Stimulated activated CD4-positive, alpha-beta T cell treated with anti-CD3 and anti-CD28 coated beads, Interleukin-12 subunit alpha, Interleukin-12 subunit beta, amount 100 ng/mL, for 24 hours (primary cell): ENCODE results near the gene PRMT3.
"Not testable (repeated sequence)": the region's sequence is repeated elsewhere in the genome, so short reads cannot be mapped to it uniquely, and the experiment has no call there.

ENCODE experiments used
- DNase-seq, 2 experiments: peaks; one replicate each; pipeline ENCODE4 v3.0.0-alpha.2; 2020; ENCODE audit warnings: low read depth in 2 of 2

PRMT3 gene

GRCh38 chr11:20518323-20518834, 130.9 kb downstream of the PRMT3 start:
- DNase-seq = no peak

DNA sequence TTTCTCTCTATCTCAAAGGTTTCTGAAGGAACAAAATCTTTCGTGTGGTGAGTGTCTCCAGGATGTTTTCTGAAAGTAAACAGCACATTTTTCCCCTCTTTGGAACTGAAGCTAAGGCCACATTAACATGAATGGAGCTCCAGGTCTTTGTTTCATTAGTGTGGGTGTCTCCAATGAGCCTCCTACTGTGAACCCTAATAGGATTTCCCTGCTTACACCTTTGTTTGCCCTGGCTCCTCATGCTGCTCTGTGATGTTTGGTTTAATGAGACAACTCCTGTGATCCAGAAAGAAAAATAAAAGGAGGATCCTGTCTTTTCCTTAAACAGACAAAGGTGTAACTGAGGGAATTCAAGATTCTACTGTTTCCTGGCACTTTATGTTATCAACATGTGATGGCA, 135.0 kb downstream of the PRMT3 start:
- no peak for DNase-seq

DNA sequence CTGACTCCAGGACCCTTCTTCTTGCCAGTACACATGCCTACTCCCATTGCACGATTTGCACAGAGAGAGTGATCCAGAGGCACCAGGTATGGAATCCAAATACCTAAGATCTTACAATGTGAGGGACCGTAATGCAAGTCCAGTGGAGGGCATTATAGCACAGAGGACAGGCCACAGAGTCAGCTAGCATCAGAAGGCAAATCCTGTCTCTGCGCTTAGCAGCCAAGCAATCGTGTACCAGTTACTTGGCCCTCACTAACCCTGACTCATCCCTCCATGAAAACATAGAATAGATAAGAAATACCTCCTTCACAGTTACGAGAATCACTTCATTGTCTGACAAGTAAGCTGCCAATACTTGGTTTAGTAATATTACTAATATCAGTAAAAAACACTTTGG, 142.2 kb downstream of the PRMT3 start:
- no peak for DNase-seq

DNA sequence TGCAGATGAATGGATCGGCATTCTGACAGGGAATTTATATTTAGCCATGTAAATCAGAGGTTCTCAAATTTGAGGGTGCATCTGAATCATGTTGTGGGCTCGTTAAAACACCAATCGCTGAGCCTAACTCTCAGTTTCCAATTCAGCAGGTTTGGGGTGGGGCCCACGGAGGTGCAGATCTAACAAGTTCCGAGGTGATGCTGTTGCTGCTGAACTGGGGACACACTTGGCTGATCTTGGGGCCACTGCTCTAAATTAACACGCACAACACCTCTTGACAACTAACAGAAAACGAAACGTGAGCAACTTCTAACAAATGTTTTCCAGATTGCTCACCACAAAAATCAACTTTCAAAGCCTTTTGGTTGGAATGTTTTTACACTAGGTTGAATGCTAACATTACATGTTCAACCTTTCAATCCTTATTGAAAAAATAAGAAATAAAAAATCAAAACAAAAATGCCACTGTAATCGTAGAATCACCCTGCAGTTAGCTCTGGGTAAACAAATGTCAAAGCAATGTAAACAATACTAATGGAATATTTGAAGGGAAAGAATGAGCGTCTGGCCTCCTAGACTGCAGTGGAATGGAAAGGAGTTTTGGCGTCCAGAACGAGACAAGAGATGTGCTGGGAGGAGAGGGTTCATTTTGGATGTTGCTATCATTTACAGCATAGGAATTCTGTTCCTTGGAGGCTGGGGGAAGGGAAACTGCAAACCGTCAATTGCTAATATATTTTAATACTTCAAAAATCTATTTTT, 143.6 kb downstream of the PRMT3 start:
- no peak for DNase-seq

DNA sequence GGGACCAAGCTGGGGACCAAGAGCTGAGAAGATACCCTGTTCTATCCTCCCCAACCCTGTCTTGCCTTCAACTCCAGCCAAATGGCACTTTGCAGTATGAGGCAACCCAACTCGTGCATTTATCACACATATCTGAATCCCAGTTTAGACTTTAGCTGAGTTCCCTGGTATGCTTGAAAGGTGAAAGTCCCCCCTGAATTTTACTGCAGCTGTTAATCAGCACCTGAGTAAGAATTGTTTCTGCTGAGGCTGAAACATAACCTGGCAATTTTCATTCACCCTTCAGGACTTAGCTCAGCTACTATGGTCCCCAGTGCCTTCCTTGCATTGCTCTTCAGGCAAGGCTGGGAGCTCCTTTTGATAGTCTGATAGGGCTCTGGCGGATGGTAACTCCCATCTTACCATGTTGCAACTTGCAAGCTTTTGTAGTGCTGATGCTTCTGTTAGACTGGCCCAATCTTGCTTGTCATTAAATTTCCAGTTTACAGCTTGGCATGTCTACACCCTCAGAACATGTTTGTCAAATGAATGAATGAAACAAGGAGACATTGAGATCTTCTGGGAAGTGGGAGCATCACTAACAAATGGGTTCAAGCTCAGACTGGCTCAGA, 147.9 kb downstream of the PRMT3 start:
- no peak for DNase-seq

DNA sequence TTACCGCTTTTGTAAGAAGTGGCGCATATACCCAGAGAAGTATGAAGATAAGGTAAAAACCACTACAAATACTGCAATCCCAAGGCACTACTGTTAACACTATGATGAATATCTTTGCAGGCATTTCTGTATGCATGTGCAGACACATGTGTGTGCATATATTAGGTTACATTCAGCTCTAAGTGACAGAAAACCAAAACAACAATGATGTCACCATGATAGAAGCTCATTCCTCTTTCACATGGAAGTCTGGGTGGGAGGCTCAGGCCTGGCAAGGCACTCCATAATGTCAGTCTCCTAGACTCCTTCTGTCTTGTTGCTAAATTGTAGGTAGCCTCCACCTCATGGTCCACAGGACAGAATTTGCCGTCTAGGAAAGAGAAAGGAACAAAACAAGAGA, 148.8 kb downstream of the PRMT3 start:
- no peak for DNase-seq

DNA sequence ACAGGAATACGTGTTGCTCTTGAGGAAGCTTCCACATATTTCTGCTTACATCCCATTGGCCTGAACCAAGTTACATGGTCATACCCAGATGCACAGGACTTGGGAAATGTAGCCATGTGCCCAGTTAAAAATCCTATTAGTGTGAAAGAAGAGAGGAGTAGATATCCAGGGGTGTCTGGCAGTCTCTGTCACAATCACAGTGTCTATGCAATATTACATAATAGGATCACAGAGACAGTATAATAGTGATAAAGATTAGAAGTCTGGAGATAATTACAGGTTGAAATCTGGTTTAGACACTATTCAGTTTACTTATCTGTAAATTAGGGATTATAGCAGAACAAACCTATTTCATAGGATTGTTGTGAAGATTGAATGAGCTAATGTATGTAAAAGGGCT, 149.3 kb downstream of the PRMT3 start:
- DNase-seq = no peak

GRCh38 chr11:20541503-20541902, 154.0 kb downstream of the PRMT3 start:
- no peak for DNase-seq

- no peak for DNase-seq
These were observed 157.2 kb downstream of the PRMT3 start for GRCh38 chr11:20544603-20545237.

GRCh38 chr11:20547411-20547810, 159.9 kb downstream of the PRMT3 start:
- DNase-seq = no peak

GRCh38 chr11:20551096-20551495, 163.6 kb downstream of the PRMT3 start:
- DNase-seq = no peak

DNA sequence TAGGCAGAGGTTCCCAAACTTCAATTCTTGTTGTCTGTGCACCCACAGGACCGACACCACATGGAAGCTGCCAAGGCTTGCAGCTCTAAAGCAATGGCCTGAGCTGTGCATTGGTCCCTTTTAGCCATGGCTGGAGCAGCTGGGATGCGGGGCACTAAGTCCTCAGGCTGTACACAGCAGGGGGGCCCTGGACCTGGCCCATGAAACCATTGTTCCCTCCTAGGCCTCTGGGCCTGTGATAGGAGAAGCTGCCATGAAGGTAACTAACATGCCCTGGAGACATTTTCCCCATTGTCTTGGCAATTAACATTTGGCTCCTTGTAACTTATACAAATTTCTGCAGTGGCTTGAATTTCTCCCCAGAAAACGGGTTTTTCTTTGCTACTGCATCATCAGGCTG, 168.3 kb downstream of the PRMT3 start:
- no peak for DNase-seq

DNA sequence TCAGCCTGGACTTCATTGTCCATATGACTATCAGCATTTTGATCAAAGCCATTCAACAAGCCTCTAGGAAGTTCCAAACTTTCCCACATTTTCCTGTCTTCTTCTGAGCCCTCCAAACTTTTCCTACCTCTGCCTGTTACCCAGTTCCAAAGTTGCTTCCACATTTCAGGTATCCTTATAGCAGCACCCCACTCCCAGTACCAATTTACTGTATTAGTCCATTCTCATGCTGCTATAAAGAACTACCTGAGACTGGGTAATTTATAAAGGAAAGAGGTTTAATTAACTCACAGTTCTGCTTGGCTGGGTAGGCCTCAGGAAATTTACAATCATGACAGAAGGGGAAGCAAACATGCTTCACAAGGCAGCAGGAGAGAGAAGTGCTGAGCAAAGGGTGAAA, 168.9 kb downstream of the PRMT3 start:
- not testable (repeated sequence) for DNase-seq

DNA sequence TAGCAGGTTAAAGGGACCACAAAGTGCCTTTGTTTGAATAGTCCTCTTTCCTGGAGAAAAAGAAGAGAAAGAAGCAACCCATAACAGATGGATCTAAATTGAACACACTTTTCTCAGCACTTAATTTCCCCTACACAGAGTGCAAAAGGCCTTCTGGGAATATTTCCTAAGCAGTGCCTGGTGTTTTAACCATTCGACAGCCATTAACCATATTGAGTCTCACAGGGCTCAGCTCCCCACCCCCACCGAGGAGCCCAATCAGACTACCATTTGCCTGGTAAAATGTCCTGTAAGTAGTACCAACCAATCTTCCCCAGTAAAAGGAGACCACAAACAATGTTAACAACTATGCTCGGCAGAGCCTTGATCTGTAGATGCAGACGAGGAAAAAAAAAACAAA, 171.2 kb downstream of the PRMT3 start:
- DNase-seq = no peak
